ENCODE measurements around the gene ROCK2. TPM values are rescaled to one million over a fixed set of nuclear protein-coding genes. Genes with fewer than 3 reads are reported as not detected.
A peak's percentile ranks its signal among the peaks of the same experiment; 100 is the strongest.

ROCK2 gene
- polyA plus RNA-seq, 3 donors, result 2.8 to 10.2 (median 4.3) TPM

GRCh38 chr2:11224887-11225286 lies 119.5 kb downstream of the ROCK2 start:
- Histone ChIP-seq H3K4me1 (ENCODE audit: control insufficient read depth in 1 of 2, insufficient read depth in 2 of 2, low read length in 2 of 2) (peaks cover 0 to 5% of the 10 kb centered on the region in 2 donors), H3K4me2 (replicated peaks; ENCODE audit: extremely low read depth, low read length, poor library complexity, severe bottlenecking) (no peak overlapping the region), H3K4me3 (replicated peaks in 1 of 3; ENCODE audit: low read depth in 2 of 3, low read length in 3 of 3) (no peak overlapping the region), H3K9ac (ENCODE audit: insufficient read depth, low read length, poor library complexity, severe bottlenecking) (no peak overlapping the region), H3K36me3 (replicated peaks in 1 of 2; ENCODE audit: control insufficient read depth in 1 of 2, insufficient read depth in 2 of 2, low read length in 2 of 2) (peaks cover 26 to 38% of the 10 kb centered on the region in 2 donors), H3K27ac (ENCODE audit: low read depth in 1 of 2, low read length in 2 of 2) (peak overlapping the region in 1 of 2 donors; percentile 17), H4K20me1 (ENCODE audit: insufficient read depth, low read length) (no peaks in the 10 kb centered on the region), H3K79me2 (ENCODE audit: insufficient read depth, low read length) (peaks cover 10% of the 10 kb centered on the region), H3K27me3 (ENCODE audit: control insufficient read depth in 2 of 2, insufficient read depth in 2 of 2, low read length in 2 of 2) (no peaks in the 10 kb centered on the region), H3K9me3 (replicated peaks in 1 of 2; ENCODE audit: control insufficient read depth in 1 of 2, insufficient read depth in 1 of 2, low read length in 2 of 2) (no peaks in the 10 kb centered on the region), H2AFZ (ENCODE audit: insufficient read depth, low read depth, low read length, poor library complexity, severe bottlenecking) (no peak overlapping the region)
- peak; percentile 26 to 56 (median 42) for DNase-seq
- TF ChIP-seq CTCF (IDR thresholded peaks at IDR 0.05), result no peak
- Mint-ChIP-seq H3K4me1 (peaks cover 8% of the 10 kb centered on the region), H3K9me3 (no peaks in the 10 kb centered on the region), H3K4me3 (no peak overlapping the region), H3K27me3 (ENCODE audit: low read depth in 3 of 3) (no peaks in the 10 kb centered on the region), H3K27ac (peak overlapping the region in 2 of 7 donors; percentile 13 to 58), H3K36me3 (peaks cover 32 to 36% of the 10 kb centered on the region in 2 donors)
- intact Hi-C loops (cut with micrococcal nuclease), result no loop called here

- Histone ChIP-seq H2AFZ (ENCODE audit: insufficient read depth, low read depth, low read length, poor library complexity, severe bottlenecking) (no peak overlapping the region), H3K9ac (ENCODE audit: insufficient read depth, low read length, poor library complexity, severe bottlenecking) (no peak overlapping the region), H3K27ac (ENCODE audit: low read depth in 1 of 2, low read length in 2 of 2) (no peak overlapping the region), H3K27me3 (ENCODE audit: control insufficient read depth in 2 of 2, insufficient read depth in 2 of 2, low read length in 2 of 2) (no peaks in the 10 kb centered on the region), H3K4me1 (ENCODE audit: control insufficient read depth in 1 of 2, insufficient read depth in 2 of 2, low read length in 2 of 2) (peaks cover 0 to 5% of the 10 kb centered on the region in 2 donors), H3K79me2 (ENCODE audit: insufficient read depth, low read length) (no peaks in the 10 kb centered on the region), H3K4me3 (replicated peaks in 1 of 3; ENCODE audit: low read depth in 2 of 3, low read length in 3 of 3) (no peak overlapping the region), H3K4me2 (replicated peaks; ENCODE audit: extremely low read depth, low read length, poor library complexity, severe bottlenecking) (no peak overlapping the region), H3K36me3 (replicated peaks in 1 of 2; ENCODE audit: control insufficient read depth in 1 of 2, insufficient read depth in 2 of 2, low read length in 2 of 2) (peaks cover 35 to 59% of the 10 kb centered on the region in 2 donors), H3K9me3 (replicated peaks in 1 of 2; ENCODE audit: control insufficient read depth in 1 of 2, insufficient read depth in 1 of 2, low read length in 2 of 2) (no peaks in the 10 kb centered on the region), H4K20me1 (ENCODE audit: insufficient read depth, low read length) (no peaks in the 10 kb centered on the region)
- Mint-ChIP-seq H3K27ac (peak overlapping the region in 1 of 7 donors; percentile 63), H3K36me3 (peaks cover 38 to 39% of the 10 kb centered on the region in 2 donors), H3K4me3 (no peak overlapping the region), H3K4me1 (peaks cover 8% of the 10 kb centered on the region), H3K9me3 (no peaks in the 10 kb centered on the region), H3K27me3 (ENCODE audit: low read depth in 3 of 3) (no peaks in the 10 kb centered on the region)
- intact Hi-C loops (cut with micrococcal nuclease), result no loop called here
- WGBS (ENCODE audit: insufficient coverage), result 100% methylated on average over 1 of the region's 5 CpGs
- TF ChIP-seq CTCF (IDR thresholded peaks at IDR 0.05), result no peak
- DNase-seq, result no peak
These were observed 121.6 kb downstream of the ROCK2 start for GRCh38 chr2:11222845-11223244.
